GM19324 (cell line): ENCODE measurements around the gene GINS1.
"Not testable (repeated sequence)": the region's sequence is repeated elsewhere in the genome, so short reads cannot be mapped to it uniquely, and the experiment has no call there.

Experiments
- ATAC-seq: cut with Tn5 transposase; IDR thresholded peaks from one replicate; pipeline ENCODE4 v1.9.1; 2021; ENCODE audit warnings: mild to moderate bottlenecking, moderate library complexity; ENCODE audit not compliant: unreplicated experiment, low FRiP score

Gene GINS1

DNA sequence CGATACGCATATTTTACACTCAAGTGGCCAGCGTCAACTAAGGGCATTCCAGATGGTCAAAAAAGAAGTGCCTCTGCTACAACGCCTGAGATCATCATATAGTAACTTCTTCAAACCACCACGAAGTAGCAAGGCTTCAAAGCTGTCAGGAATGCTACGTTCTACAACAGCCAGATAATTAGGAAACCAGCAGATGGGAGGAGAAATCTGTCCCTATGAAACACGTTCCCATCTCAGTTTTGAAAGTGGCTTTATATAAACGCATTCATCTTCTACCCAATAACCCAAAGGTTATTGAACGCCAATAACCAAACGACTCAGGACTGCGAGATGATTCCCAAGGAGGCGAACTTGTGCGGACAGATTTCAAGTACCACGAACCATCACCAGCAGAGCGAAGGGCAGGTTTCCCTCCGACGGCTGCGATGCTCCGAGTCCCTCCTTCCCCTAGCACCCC lies 18.0 kb upstream of the GINS1 start:
- no peak for ATAC-seq

DNA sequence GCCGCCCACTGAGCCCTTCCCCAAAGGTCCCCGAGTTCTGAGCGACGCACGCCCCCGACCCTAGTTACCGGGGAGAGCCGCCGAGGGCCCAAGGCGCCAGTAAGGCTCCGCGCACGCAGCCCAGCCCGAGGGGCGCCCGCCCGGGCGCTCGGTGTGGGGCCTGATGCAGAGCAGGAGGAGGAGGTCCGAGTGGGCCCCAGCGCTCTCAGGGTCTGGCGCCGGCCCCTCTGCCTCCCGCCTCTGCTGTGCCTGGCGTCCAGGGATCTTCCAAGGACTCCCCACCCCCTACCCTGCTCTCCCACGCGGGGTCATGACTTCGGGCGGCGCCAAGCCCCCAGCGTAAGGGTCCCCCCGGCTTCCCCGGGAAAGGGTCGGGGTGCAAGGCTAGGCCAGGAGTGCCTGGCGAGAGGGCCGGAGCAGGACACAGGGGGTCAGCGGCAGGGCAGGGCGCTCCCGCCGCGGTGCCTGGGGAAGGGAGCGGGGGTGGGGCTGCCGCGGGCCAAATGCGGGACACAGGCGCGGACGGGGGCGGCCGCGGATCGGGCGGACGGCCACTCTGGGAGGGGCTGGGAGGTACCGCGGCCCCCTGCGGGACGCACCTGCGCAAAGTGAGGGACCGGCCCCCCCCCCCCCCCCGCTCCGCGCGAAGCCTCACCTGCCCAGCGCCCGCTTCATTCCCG lies 17.5 kb upstream of the GINS1 start:
- peak; percentile 37 for ATAC-seq

DNA sequence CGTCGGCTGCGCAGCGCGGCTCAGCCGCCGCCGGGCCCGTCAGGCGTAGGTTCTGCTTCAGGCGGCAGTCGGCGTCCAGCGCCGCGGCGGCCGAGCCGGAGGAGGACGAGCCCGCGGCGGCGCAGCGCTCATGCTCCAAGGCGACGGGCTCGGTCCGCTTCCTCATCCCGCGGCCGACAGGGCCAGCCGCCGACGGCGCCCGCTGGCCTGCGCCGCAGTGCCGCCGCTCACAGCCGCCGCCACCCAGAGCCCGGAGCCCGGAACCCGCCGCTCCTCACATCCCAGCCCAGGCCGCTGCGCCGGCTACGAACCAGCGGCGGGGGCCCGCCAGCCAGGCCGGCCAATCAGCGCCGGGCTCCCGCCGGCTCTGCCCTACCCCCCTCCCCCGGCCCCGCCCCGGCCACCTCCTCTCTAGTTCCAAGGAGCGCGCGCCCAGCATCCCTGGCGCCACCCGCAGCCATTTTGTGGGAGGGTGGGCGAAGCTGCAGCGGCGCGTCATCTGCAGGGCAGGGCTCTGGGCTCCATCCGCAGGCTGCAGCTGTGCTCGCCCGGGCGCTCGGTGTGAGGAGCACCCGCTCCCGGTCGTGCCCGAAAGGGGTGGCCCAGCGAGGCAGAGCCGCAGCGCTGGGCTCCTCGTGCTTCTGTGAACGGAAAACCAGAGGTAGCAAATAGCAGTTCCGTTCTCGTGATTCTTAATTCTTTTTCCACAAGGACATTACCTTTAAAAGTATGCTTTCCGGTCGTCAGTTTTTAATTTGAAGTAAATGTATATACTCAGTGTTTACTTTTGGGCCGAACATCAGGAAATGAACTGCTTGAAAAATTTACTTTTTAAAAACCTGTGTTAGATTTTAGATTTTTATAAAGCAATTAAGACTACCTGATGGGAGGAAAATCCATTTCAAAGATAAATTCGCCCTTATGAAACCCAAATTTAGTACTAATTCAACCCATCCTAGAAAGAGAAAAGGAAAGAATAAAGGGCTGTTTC lies 16.6 kb upstream of the GINS1 start, which contains the start of gene ABHD12:
Gene ABHD12 (minus strand): TSS at position 298 of the 991 bp plus-strand sequence. CDS start 132 bp downstream, at position 166.
- ATAC-seq = peak; percentile 94

DNA sequence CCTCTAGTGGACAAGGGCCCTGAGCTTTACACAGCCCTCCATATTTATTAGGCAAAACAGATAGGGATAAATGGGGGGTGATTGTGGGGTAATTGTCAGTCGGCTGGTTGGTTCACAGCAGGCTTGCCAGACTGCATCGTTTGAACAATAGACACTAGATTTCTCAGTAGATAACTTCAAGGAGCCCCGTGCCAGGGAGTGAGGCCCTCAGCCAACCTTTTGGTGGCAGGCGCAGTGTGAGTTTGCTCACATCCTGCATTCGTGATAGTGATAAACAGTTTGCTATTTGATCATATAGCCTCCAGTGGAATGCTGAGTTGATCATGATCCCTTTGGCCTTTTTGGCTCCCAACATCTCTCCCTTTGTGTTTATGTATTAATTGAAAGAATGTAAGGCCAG lies 13.2 kb upstream of the GINS1 start:
- ATAC-seq = no peak

DNA sequence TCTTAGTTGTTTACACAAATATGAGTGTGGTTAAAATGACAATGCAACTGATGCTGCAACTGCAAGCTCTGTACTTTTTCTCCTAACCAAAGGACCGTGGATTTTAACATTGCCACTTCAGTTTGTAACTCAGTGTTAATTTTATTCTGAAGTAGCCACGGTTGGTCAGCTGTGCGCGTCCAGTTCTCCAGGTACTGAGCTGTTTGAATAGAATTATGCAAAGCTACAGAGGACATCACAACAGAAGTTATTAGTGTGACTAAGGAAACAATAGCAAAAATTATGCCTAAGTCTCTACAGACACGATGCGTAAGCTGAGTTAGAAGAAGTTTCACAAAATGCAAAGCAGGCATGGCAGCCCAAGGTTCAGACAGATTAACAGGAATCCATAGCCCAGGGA lies 12.5 kb upstream of the GINS1 start:
- no peak for ATAC-seq

DNA sequence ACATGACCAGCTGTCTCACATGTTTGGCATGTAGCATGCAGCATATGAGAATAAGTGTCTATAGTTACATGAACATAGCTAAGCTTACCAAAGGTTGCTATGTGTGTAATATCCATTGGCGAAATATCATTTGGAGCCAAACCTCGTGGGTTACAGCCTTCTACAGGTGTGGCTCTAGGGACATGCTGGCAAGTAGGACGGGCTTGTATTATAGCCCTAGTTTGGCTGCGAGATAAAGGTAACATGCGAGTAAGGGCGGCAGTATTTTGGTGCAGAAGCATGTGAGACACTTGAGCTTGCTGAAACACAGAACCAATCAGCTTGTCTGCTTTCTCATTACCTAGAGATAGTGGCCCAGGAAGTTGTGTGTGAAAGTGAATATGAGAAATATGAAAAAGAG lies 10.4 kb upstream of the GINS1 start:
- no peak for ATAC-seq

DNA sequence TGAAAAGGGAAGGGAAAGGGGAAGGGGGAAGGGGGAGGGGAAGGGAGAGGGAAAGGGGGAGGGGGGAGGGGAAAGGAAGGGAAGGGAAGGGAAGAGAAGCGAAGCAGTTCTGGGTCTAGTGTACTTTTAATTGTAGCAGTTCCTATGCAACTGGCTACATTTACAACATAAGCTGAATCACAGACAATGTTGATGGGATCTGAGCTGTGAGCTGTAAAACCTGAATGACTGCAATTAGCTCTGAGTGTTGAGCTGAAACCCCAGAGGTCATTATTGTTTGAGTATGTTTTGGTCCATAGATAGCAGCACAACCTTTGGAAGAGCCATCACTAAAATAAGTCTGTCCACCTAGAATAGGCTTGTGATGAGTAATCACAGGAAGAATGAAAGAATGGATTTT lies 9.7 kb upstream of the GINS1 start:
- no peak for ATAC-seq

DNA sequence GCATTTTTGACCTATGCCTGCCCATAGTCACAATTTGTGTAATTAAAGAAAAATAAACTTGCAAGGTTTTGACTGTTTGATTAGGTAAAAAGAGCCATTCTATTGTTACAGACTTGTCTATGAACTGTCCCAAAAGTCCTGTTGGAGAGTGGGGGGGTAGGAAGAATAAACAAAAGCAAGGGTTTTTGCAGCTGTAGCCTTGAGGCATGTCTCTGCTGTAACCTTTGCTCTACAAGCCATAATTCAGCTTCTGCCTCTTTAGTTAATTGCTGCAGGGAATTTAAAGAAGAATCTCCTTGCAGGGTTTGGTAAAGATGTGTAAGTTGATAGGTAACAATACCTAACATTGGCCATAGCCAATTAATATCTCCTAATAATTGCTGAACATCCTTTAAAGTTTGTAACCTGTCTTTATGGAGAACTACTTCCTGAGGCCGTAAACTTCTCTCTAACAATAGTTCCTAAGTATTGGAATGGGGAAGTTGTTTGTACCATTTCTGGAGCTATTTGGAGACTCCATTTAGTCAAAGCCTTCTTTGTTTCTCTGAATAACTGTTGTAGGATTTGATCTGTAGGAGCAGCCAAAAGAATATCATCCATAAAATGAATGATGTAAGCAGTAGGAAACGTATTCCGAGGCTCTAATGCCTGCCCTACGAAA lies 9.0 kb upstream of the GINS1 start:
- ATAC-seq = no peak

DNA sequence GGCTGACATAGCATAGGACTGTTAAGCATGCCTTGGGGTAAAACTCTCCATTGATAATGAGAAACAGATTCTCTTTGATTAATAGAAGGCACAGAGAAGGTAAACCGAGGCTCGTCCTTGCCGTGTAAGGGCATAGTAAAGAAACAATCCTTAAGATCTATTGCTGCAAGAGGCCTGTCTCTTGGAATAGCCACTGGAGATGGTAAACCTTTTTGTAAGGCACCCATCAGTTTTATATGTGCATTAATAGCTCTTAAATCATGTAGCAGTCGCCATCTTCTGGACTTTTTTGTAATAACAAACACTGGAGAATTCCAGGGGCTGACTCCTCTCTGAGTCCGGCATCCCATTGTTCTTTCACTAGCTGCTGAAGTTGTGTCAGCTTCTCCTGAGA lies 8.4 kb upstream of the GINS1 start:
- ATAC-seq = no peak

DNA sequence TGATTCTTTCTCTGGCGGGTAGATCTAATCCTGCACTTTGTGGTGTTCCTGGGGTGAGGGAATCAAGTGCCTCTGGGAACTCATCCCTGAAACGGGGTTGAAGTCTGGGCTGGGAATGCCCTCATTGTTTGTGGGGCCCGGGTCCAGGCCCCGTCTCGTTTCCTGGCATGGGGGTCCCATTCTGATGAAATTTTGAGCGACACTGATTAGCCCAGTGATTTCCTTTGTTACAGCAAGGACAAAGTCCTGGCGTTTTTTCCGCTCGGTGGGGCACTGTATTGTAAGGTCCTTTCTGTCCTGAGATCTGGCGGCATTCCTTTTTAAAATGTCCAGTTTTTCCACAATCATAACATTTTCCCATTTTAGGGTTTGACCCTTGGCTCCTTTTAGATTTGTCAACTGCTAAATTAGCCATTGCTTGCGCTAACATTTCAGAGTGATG lies 7.2 kb upstream of the GINS1 start:
- ATAC-seq = not testable (repeated sequence)

DNA sequence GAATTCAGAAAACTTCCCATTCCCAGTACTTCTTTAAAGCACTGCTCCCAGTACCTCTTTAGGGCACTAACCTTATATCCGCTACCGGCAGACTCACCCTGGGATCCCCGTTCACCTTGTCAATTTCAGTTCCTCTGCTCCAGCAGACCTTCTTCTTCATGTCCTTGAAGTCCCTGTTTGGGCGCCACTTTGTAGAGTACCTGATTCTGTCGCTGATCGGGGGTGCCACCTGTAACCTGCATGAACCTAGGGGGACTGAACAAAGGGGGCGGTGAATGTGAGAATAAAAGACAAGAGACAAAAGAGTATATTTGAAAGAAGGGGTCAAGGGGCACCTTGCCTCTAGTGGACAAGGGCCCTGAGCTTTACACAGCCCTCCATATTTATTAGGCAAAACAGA lies 4.9 kb upstream of the GINS1 start:
- ATAC-seq = no peak

DNA sequence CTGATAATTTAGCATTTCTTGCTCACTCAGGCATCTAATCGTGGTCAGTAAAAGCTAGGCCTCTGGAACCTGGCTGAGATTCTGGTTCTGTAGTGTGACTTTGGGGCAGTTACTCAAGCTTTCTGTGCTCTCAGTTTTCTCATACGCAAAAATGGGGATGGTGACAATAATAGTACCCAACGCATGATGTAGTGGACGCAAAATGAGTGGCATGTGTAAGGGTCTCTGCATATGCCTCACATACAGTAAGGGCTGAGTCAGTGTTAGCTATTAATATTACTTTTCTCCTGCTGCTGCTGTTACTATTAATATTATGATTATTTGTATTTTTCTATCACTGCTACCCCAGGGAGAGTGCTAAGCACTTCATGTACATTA lies 686 bp downstream of the GINS1 start:
- ATAC-seq = no peak

DNA sequence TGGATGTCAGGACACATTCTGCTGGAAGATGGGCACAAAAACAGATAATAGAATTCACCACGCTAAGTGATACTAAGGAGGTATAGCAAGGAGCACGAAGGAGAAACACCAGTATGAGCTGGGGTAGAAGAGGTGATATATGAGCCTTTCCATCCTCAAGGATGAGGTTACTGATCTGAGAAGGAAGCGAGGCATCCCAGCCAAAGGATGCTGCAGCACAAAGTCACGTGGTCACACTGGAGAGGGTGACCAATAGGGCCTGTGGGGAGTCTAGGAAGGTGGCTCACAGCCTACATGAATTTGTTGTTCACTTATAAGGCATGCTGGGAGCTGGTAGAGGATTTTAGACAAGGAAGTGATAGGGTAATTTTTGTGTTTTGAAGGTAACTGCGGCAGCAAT lies 1.4 kb downstream of the GINS1 start:
- no peak for ATAC-seq

DNA sequence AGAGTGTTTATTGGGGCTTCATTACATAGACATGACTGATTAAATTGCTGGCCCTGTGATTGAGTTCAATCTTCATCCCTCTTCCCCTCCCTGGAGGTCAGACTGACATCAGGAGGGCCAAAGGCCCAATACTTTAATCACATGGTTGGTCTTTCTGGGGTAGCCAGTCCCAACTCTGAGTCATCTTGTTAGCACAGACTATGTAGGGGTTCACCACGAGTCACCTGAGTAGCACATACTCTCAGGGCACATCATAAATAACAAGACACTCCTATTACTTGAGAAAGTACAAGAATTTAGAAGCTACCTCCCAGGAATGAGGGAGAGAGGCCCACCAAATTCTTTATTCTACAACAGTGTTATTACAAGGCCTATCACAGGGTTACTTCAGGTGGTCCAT lies 11.3 kb downstream of the GINS1 start:
- no peak for ATAC-seq

DNA sequence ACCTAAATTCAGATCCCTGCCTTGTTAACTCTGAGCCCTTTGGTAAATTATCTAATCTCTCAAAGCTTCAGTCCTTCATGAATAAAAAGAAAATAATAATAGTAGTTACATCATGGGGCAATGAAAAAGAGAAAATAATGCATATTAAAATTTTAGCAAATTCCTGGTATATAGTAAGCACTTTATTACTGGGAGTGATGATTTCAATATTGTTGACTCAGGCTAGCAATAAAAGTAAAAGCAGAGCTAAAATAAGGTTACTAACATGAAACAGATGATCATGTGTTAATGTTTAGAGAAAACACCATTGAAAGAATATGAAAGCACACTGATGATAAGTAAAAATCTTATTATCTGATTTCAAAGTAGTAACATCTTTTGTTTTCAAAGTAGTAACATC lies 13.6 kb downstream of the GINS1 start:
- ATAC-seq = no peak

DNA sequence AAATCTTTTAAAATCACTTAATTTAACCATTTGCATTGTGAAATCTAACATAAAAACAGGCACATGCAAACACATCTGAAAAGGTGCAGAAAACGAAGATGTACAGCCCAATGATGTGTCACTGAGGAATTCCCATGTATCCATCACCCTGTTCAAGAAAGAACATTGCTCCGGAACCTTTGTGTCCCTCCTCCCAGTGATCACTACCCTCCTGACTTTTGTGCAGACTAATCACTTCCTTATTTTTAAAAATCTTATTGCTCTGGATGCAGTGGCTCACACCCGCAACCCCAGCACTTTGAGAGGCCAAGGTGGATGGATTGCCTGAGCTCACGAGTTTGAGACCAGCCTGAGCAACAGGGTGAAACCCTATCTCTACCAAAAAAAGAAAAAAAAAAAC lies 14.6 kb downstream of the GINS1 start:
- ATAC-seq = no peak

DNA sequence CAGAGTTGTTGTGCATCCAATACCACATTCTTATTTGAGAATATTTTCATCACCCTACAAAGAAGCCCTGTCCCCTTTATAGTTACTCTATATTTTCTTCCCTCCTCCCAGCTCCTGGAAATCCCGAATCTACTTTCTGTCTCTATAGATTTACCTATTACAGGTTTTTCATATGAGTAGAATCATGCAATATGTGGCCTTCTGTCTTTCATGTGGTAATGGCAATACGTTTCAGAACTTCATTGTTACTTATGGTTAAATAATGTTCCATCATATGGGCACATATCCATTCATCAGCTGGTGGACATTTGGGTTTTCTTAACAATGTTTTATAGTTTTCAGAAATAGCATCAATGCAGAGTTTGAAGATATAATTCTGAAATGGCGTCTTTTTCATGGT lies 17.1 kb downstream of the GINS1 start:
- no peak for ATAC-seq

DNA sequence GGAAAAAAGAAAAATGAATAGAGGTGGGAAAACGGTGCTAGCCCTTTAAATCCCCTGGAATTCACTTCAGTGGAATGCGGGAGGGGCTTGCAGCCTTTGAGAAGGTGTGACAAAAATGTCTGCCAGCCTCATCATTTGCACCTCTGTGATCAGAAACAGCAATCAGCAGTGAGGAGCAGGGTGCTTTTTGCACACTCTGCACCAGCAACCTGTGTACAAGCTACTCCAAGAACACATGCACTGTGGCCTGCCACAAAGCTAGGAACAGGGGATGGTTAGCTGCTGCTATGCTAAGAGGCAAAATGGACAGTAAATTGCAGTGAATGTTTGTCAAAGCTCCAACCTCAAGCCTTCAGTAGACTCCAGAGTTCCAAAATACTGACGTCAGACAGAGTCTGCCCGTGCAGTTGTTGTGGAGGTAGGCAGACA lies 29.7 kb downstream of the GINS1 start:
- ATAC-seq = no peak

DNA sequence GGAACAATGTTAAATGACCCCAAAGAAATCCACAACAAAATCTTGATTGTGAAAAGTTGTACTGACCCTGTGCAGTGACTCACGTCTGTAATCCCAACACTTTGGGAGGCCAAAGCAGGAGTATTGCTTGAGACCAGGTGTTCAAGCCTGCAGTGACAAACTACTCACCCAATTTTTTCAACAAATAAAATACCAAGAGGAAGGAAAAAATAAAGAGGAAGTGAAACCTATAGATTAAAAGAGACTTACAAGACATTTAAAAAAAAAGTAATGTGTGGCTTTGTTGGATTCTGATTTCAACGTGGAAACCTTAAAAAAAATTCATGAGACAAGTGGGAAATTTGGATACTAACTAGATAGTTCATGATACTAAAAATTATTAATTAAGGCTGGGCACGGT lies 31.9 kb downstream of the GINS1 start:
- ATAC-seq = no peak

DNA sequence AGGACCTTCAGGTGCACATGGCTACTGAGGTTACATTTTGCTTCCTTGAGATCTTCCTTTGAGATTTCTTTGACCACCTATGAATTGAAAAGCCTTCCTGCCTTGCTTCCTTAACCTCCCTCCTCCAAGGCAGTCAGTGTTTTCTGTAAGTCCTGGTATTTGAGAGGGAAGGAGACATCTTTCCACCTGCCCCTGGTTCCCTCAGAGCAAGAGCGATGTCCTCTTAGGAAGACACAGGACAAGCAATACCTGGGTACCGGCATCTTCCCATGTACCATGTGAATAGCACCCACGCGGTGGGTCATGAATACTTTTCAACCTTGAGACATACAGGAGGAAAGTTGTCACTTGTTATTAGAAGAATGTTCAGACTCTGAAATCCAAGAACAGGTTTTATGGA lies 37.1 kb downstream of the GINS1 start:
- no peak for ATAC-seq

DNA sequence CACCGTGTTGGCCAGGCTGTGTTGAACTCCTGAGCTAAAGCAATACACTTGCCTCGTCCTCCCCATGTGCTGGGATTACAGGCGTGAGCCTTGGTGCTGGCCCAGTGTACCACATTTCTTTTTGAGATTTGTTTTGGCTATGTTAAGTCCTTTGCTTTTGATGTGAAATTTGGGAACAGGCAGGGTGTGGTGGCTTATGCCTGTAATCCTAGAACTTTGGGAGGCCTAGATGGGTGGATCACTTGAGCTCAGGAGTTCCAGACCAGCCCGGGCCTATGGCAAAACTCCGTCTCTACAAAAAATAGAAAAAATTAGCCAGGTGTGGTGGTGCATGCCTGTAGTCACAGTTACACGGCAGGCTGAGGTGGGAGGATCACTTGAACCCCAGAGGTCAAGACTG lies 40.2 kb downstream of the GINS1 start:
- ATAC-seq = no peak
